ENCODE data around the gene TTC8. TPM values are rescaled to one million over a fixed set of nuclear protein-coding genes. Genes with fewer than 3 reads are reported as not detected.
A peak's percentile ranks its signal among the peaks of the same experiment; 100 is the strongest.

TTC8 gene
- total RNA-seq, 1 donor from 2014 or later: 10.8 TPM

- no peak for DNase-seq (ENCODE audit: low read depth)
- peak overlapping the region; percentile 89 for H3K4me3 ChIP-seq (ENCODE audit: low read depth, low read length)
- no peak for TF ChIP-seq CTCF (conservative IDR thresholded peaks at IDR 0.05; ENCODE audit: low read depth, low read length)
Measured at GRCh38 chr14:88823968-88824313, 510 bp upstream of the TTC8 start.

GRCh38 chr14:88825078-88825458 is 617 bp downstream of the TTC8 start:
- peak overlapping the region; percentile 89 for H3K4me3 ChIP-seq (ENCODE audit: low read depth, low read length)
- no peak for TF ChIP-seq CTCF (conservative IDR thresholded peaks at IDR 0.05; ENCODE audit: low read depth, low read length)
- DNase-seq (ENCODE audit: low read depth): no peak

GRCh38 chr14:88825503-88825902 is 1.1 kb downstream of the TTC8 start:
- DNase-seq (ENCODE audit: low read depth): no peak
- TF ChIP-seq CTCF (conservative IDR thresholded peaks at IDR 0.05; ENCODE audit: low read depth, low read length): no peak
- peak overlapping the region; percentile 89 for H3K4me3 ChIP-seq (ENCODE audit: low read depth, low read length)

GRCh38 chr14:88829188-88829587 is 4.7 kb downstream of the TTC8 start:
- H3K4me3 ChIP-seq (ENCODE audit: low read depth, low read length): no peak overlapping the region
- no peak for DNase-seq (ENCODE audit: low read depth)
- no peak for TF ChIP-seq CTCF (conservative IDR thresholded peaks at IDR 0.05; ENCODE audit: low read depth, low read length)

GRCh38 chr14:88829685-88830302 is 5.3 kb downstream of the TTC8 start:
- no peak for TF ChIP-seq CTCF (conservative IDR thresholded peaks at IDR 0.05; ENCODE audit: low read depth, low read length)
- DNase-seq (ENCODE audit: low read depth): no peak
- no peak overlapping the region for H3K4me3 ChIP-seq (ENCODE audit: low read depth, low read length)

- peak; percentile 7 for DNase-seq (ENCODE audit: low read depth)
- no peak overlapping the region for H3K4me3 ChIP-seq (ENCODE audit: low read depth, low read length)
- no peak for TF ChIP-seq CTCF (conservative IDR thresholded peaks at IDR 0.05; ENCODE audit: low read depth, low read length)
Measured at GRCh38 chr14:88831284-88831683, 6.8 kb downstream of the TTC8 start.

GRCh38 chr14:88834883-88835431 is 10.5 kb downstream of the TTC8 start:
- DNase-seq (ENCODE audit: low read depth): no peak
- H3K4me3 ChIP-seq (ENCODE audit: low read depth, low read length): no peak overlapping the region
- no peak for TF ChIP-seq CTCF (conservative IDR thresholded peaks at IDR 0.05; ENCODE audit: low read depth, low read length)
